Measurements from ENCODE around the gene ACD. TPM values are rescaled to one million over a fixed set of nuclear protein-coding genes. Genes with fewer than 3 reads are reported as not detected.

The ACD gene
- total RNA-seq, 4 donors from 2014 or later, result 20.9 to 33.7 (median 24.4) TPM

Other genes starting within 250 kb of the ACD start
- 10 to 100 TPM in 3 of 4 donors, 1 to 10 TPM in 1; 7.5 to 26.7 (median 17.3) TPM for gene ZDHHC1, start 243.8 kb downstream of the ACD start, total RNA-seq
- gene HSD11B2, start 229.1 kb downstream of the ACD start, total RNA-seq, result 1 to 10 TPM in 1 of 4 donors, under 1 TPM in 2, not detected in 1; 0.19 to 2.1 (median 0.27) TPM
- gene ATP6V0D1, start 179.1 kb downstream of the ACD start, total RNA-seq, result 100 to 1,000 TPM in 2 of 4 donors, 10 to 100 TPM in 2; 94.2 to 145 (median 110) TPM
- not detected for gene AGRP, start 176.7 kb downstream of the ACD start, total RNA-seq
- gene RIPOR1, start 131.4 kb downstream of the ACD start, total RNA-seq, result 100 to 1,000 TPM in 1 of 4 donors, 10 to 100 TPM in 3; 43.3 to 112 (median 64.9) TPM
- 10 to 100 TPM; 26.4 to 44.8 (median 41.4) TPM for gene CTCF, start 97.7 kb downstream of the ACD start, total RNA-seq
- gene CARMIL2, start 15.1 kb downstream of the ACD start, total RNA-seq, result 1 to 10 TPM in 1 of 4 donors, under 1 TPM in 2, not detected in 1; 0.46 to 2.8 (median 0.47) TPM
- 10 to 100 TPM in 1 of 4 donors, 1 to 10 TPM in 3; 5.9 to 13.4 (median 6.5) TPM for gene PARD6A, start 700 bp upstream of the ACD start, total RNA-seq
- gene ENKD1, start 6.5 kb upstream of the ACD start, total RNA-seq, result 10 to 100 TPM; 23.0 to 33.2 (median 28.9) TPM
- gene C16orf86, start 6.6 kb upstream of the ACD start, total RNA-seq, result 10 to 100 TPM in 1 of 4 donors, 1 to 10 TPM in 3; 3.6 to 12.9 (median 5.0) TPM
- 10 to 100 TPM; 16.3 to 24.9 (median 20.1) TPM for gene GFOD2, start 59.1 kb upstream of the ACD start, total RNA-seq
- gene RANBP10, start 146.3 kb upstream of the ACD start, total RNA-seq, result 10 to 100 TPM in 1 of 4 donors, 1 to 10 TPM in 3; 6.0 to 12.3 (median 8.4) TPM
- 1 to 10 TPM in 3 of 4 donors, under 1 TPM in 1; 0.89 to 2.4 (median 1.6) TPM for gene TSNAXIP1, start 146.6 kb upstream of the ACD start, total RNA-seq
- 10 to 100 TPM; 52.6 to 78.0 (median 76.0) TPM for gene THAP11, start 182.1 kb upstream of the ACD start, total RNA-seq
- 100 to 1,000 TPM in 3 of 4 donors, 10 to 100 TPM in 1; 90.0 to 194 (median 113) TPM for gene NUTF2, start 186.7 kb upstream of the ACD start, total RNA-seq
- 10 to 100 TPM; 15.4 to 44.2 (median 35.3) TPM for gene CENPT, start 187.4 kb upstream of the ACD start, total RNA-seq
- gene EDC4, start 212.8 kb upstream of the ACD start, total RNA-seq, result 10 to 100 TPM; 43.8 to 72.6 (median 53.5) TPM
- gene NRN1L, start 224.6 kb upstream of the ACD start, total RNA-seq, result 1 to 10 TPM in 2 of 4 donors, not detected in 2; 1.2 to 2.4 TPM
- 10 to 100 TPM; 14.7 to 32.3 (median 23.4) TPM for gene PSKH1, start 233.0 kb upstream of the ACD start, total RNA-seq

Measured in gastroesophageal sphincter (tissue), 4 donors.